Stomach (tissue), 4 donors: ENCODE results near the gene THBS3.

Experiments used
- EP300 ChIP-seq: sonication (generic); formaldehyde crosslinking; IDR thresholded peaks from one replicate; pipeline ENCODE4 v1.6.1; 2017; ENCODE audit warnings: antibody characterized with exemption
- POLR2A ChIP-seq, 4 donors: fragments of 450-650 bp; IDR thresholded peaks; one replicate each; pipeline ENCODE4 v1.6.1; 2016; ENCODE audit warnings: antibody characterized with exemption in 4 of 4, control low read depth in 2 of 4, mild to moderate bottlenecking in 1 of 4, moderate library complexity in 1 of 4
- POLR2AphosphoS5 ChIP-seq, 3 donors: sonication (generic); formaldehyde crosslinking; IDR thresholded peaks; one replicate each; pipeline ENCODE4 v1.6.1; 2016; ENCODE audit warnings: antibody characterized with exemption in 3 of 3
- TF ChIP-seq, protein P1 (sequence below), 7 experiments: fragments of 450-650 bp in 4 of 7; fragments of 200-600 bp in 3 of 7; sonication (generic) in 3 of 7; IDR thresholded peaks; one replicate each; pipeline ENCODE4 v1.5.1; 2016 to 2019; ENCODE audit warnings: antibody characterized with exemption in 7 of 7, control low read depth in 2 of 7, mild to moderate bottlenecking in 1 of 7

DNA sequence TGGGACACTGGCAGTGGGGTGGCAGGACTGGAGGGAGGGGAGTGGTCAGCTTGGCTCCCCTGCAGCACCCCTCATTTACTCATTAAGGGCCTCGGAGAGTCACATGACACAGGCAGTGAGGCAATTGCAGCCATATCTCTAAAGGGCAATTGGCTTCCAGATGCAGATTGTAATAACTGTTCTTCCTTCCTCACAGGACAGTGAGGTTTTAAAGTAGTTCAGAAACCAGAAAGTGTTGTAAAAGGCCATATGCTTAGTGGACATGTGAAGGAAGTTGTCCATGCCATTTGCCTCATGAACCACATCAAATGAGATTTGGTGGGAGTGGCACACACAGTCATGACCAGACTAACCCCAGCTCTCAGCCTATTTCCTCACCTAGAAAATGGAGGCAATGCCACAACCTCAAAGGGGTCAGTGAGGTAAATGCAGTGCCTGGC is 11.9 kb upstream of the THBS3 start:
- TF ChIP-seq POLR2A (IDR thresholded peaks at IDR 0.05): no peak
- TF ChIP-seq, protein P1, sequence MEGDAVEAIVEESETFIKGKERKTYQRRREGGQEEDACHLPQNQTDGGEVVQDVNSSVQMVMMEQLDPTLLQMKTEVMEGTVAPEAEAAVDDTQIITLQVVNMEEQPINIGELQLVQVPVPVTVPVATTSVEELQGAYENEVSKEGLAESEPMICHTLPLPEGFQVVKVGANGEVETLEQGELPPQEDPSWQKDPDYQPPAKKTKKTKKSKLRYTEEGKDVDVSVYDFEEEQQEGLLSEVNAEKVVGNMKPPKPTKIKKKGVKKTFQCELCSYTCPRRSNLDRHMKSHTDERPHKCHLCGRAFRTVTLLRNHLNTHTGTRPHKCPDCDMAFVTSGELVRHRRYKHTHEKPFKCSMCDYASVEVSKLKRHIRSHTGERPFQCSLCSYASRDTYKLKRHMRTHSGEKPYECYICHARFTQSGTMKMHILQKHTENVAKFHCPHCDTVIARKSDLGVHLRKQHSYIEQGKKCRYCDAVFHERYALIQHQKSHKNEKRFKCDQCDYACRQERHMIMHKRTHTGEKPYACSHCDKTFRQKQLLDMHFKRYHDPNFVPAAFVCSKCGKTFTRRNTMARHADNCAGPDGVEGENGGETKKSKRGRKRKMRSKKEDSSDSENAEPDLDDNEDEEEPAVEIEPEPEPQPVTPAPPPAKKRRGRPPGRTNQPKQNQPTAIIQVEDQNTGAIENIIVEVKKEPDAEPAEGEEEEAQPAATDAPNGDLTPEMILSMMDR (IDR thresholded peaks at IDR 0.05): no peak
- no peak for TF ChIP-seq POLR2AphosphoS5 (IDR thresholded peaks at IDR 0.05)
- no peak for TF ChIP-seq EP300
